Panc1 (cell line): ENCODE measurements around the gene ADIPOR1.

Source experiments
- SIN3A ChIP-seq: IDR thresholded peaks from 2 replicates; pipeline ENCODE4 v1.6.1; 2012; ENCODE audit warnings: low read depth, mild to moderate bottlenecking, low read length, moderate library complexity, borderline replicate concordance; ENCODE audit not compliant: insufficient read depth
- TF ChIP-seq, protein P1 (sequence below): fragments of 450-650 bp; IDR thresholded peaks from 2 replicates; pipeline ENCODE4 v1.5.1; 2017; ENCODE audit warnings: mild to moderate bottlenecking

DNA sequence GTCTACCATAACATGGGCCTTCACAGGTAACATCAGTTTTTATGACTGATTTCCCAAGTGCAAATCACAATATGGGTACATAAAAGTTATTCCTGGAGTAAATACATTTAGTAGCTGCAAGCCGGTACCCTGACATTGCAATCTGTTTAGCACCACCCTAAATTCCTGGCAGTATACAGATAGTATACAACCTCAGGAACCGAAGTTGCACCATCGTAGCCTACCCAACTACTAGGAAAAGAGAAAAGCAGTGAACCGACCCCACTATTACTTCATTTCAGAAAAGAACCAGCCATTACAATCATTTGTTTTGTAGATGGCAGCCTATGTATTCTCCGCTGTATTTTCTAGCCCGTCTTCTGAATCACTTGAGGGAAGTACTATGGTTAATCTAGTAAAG, 1.1 kb downstream of the ADIPOR1 start:
- TF ChIP-seq, protein P1, sequence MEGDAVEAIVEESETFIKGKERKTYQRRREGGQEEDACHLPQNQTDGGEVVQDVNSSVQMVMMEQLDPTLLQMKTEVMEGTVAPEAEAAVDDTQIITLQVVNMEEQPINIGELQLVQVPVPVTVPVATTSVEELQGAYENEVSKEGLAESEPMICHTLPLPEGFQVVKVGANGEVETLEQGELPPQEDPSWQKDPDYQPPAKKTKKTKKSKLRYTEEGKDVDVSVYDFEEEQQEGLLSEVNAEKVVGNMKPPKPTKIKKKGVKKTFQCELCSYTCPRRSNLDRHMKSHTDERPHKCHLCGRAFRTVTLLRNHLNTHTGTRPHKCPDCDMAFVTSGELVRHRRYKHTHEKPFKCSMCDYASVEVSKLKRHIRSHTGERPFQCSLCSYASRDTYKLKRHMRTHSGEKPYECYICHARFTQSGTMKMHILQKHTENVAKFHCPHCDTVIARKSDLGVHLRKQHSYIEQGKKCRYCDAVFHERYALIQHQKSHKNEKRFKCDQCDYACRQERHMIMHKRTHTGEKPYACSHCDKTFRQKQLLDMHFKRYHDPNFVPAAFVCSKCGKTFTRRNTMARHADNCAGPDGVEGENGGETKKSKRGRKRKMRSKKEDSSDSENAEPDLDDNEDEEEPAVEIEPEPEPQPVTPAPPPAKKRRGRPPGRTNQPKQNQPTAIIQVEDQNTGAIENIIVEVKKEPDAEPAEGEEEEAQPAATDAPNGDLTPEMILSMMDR = no peak
- no peak for TF ChIP-seq SIN3A
